ENCODE results near the gene ZNF354C.

DNA sequence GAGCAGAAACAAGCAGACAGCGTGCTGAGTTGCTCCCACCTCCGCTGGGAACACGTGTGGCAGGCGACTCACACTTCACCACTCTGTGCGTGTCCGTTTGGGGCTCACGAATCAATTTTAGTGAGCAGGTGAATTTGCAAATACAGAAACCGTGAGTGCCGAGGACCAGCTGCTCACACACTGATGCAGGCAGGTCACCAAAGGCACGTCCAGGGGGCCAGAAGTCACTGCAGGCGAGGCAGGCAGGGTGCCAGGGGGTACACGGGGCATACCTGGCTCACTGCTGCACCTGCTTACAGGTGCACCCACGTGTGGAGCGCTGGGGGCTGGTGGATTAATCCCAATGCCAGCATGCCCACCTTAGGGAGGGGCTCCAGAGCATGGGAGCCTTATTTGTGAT, 68.8 kb downstream of the ZNF354C start:
- TF ChIP-seq MTA2 (IDR thresholded peaks at IDR 0.05; ENCODE audit: low read depth) (no peak), ZNF274 (IDR thresholded peaks at IDR 0.05; ENCODE audit: insufficient read depth, insufficient read length) (no peak), FOXM1 (IDR thresholded peaks at IDR 0.05; ENCODE audit: low read depth, low read length) (no peak), HDGF (IDR thresholded peaks at IDR 0.05) (no peak), NFIC (IDR thresholded peaks at IDR 0.05; ENCODE audit: low read depth, low read length) (no peak), SIN3A (IDR thresholded peaks at IDR 0.05; ENCODE audit: low read depth, low read length) (no peak), KAT2A (conservative IDR thresholded peaks at IDR 0.05; ENCODE audit: control insufficient read depth, low read depth, low read length) (no peak), NR2C2 (IDR thresholded peaks at IDR 0.05; ENCODE audit: borderline replicate concordance, control insufficient read depth, insufficient read length, low read depth) (no peak)
- TF ChIP-seq, protein P1, sequence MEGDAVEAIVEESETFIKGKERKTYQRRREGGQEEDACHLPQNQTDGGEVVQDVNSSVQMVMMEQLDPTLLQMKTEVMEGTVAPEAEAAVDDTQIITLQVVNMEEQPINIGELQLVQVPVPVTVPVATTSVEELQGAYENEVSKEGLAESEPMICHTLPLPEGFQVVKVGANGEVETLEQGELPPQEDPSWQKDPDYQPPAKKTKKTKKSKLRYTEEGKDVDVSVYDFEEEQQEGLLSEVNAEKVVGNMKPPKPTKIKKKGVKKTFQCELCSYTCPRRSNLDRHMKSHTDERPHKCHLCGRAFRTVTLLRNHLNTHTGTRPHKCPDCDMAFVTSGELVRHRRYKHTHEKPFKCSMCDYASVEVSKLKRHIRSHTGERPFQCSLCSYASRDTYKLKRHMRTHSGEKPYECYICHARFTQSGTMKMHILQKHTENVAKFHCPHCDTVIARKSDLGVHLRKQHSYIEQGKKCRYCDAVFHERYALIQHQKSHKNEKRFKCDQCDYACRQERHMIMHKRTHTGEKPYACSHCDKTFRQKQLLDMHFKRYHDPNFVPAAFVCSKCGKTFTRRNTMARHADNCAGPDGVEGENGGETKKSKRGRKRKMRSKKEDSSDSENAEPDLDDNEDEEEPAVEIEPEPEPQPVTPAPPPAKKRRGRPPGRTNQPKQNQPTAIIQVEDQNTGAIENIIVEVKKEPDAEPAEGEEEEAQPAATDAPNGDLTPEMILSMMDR (IDR thresholded peaks at IDR 0.05 in 2 of 3, conservative IDR thresholded peaks at IDR 0.05 in 1 of 3; ENCODE audit: control insufficient read depth in 2 of 3, extremely low read depth in 1 of 3, insufficient read depth in 1 of 3, low read depth in 3 of 3, low read length in 3 of 3), result no peak
- TF ChIP-seq, protein P2, sequence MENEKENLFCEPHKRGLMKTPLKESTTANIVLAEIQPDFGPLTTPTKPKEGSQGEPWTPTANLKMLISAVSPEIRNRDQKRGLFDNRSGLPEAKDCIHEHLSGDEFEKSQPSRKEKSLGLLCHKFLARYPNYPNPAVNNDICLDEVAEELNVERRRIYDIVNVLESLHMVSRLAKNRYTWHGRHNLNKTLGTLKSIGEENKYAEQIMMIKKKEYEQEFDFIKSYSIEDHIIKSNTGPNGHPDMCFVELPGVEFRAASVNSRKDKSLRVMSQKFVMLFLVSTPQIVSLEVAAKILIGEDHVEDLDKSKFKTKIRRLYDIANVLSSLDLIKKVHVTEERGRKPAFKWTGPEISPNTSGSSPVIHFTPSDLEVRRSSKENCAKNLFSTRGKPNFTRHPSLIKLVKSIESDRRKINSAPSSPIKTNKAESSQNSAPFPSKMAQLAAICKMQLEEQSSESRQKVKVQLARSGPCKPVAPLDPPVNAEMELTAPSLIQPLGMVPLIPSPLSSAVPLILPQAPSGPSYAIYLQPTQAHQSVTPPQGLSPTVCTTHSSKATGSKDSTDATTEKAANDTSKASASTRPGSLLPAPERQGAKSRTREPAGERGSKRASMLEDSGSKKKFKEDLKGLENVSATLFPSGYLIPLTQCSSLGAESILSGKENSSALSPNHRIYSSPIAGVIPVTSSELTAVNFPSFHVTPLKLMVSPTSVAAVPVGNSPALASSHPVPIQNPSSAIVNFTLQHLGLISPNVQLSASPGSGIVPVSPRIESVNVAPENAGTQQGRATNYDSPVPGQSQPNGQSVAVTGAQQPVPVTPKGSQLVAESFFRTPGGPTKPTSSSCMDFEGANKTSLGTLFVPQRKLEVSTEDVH (IDR thresholded peaks at IDR 0.05; ENCODE audit: low read depth, partially characterized antibody), result no peak
- TF ChIP-seq, protein P3, sequence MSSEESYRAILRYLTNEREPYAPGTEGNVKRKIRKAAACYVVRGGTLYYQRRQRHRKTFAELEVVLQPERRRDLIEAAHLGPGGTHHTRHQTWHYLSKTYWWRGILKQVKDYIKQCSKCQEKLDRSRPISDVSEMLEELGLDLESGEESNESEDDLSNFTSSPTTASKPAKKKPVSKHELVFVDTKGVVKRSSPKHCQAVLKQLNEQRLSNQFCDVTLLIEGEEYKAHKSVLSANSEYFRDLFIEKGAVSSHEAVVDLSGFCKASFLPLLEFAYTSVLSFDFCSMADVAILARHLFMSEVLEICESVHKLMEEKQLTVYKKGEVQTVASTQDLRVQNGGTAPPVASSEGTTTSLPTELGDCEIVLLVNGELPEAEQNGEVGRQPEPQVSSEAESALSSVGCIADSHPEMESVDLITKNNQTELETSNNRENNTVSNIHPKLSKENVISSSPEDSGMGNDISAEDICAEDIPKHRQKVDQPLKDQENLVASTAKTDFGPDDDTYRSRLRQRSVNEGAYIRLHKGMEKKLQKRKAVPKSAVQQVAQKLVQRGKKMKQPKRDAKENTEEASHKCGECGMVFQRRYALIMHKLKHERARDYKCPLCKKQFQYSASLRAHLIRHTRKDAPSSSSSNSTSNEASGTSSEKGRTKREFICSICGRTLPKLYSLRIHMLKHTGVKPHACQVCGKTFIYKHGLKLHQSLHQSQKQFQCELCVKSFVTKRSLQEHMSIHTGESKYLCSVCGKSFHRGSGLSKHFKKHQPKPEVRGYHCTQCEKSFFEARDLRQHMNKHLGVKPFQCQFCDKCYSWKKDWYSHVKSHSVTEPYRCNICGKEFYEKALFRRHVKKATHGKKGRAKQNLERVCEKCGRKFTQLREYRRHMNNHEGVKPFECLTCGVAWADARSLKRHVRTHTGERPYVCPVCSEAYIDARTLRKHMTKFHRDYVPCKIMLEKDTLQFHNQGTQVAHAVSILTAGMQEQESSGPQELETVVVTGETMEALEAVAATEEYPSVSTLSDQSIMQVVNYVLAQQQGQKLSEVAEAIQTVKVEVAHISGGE (CRISPR knock-in tag; IDR thresholded peaks at IDR 0.05), result no peak
- TF ChIP-seq, protein P4, sequence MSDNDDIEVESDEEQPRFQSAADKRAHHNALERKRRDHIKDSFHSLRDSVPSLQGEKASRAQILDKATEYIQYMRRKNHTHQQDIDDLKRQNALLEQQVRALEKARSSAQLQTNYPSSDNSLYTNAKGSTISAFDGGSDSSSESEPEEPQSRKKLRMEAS (IDR thresholded peaks at IDR 0.05; ENCODE audit: low read depth, low read length), result no peak
